SK-N-SH (cell line): Measurements from ENCODE around the gene PADI4. TPM values are rescaled to one million over a fixed set of nuclear protein-coding genes. Genes with fewer than 3 reads are reported as not detected.

Experiments
- CTCF ChIA-PET: fragments of 300-600, 350-600 bp; formaldehyde crosslinking; extraction: SDS; loops from one replicate; lab custom pipeline; 2021; lab: Yijun Ruan, JAX
- POLR2A ChIA-PET: fragments of 350-600 bp; sonication (Branson Sonifier 250); formaldehyde crosslinking; extraction: SDS; loops from one replicate; lab custom pipeline; 2020; ENCODE audit warnings: antibody characterized with exemption, inconsistent platforms; lab: Yijun Ruan, JAX
- DNase-seq: peaks from one replicate; pipeline ENCODE4 v3.0.0; 2012
- H2AFZ ChIP-seq: fragments of 200-600 bp; sonication (generic); 2 replicates; pipeline ENCODE4 v1.8.1; 2016; ENCODE audit warnings: antibody characterized with exemption, mild to moderate bottlenecking, low read depth
- H3F3A ChIP-seq: fragments of 200-600 bp; sonication (generic); replicated peaks from 2 replicates; pipeline ENCODE3; 2016; ENCODE audit warnings: antibody characterized with exemption, mild to moderate bottlenecking; ENCODE audit not compliant: insufficient read depth
- H3K27ac ChIP-seq, 2 experiments: fragments of 200-500 bp in 1 of 2; fragments of 200-600 bp in 1 of 2; sonication (Bioruptor generic) in 1 of 2; sonication (generic), shearing (Covaris generic) in 1 of 2; 2 replicates each; pipeline versions ENCODE4 v1.5.1 to v1.6.1; 2014 to 2016; ENCODE audit warnings: low read depth in 2 of 2, inconsistent platforms in 1 of 2, low read length in 1 of 2, mild to moderate bottlenecking in 1 of 2, mixed read lengths in 1 of 2
- H3K27me3 ChIP-seq: fragments of 200-600 bp; sonication (generic), shearing (Covaris generic); 2 replicates; pipeline ENCODE4 v1.6.1; 2016; ENCODE audit warnings: mixed run types; ENCODE audit not compliant: insufficient read depth
- H3K36me3 ChIP-seq, 2 experiments: fragments of 200-500 bp in 1 of 2; fragments of 200-600 bp in 1 of 2; sonication (Bioruptor generic) in 1 of 2; sonication (generic) in 1 of 2; replicated peaks in 1 of 2; 2 replicates each; pipeline versions ENCODE3 to v1.5.1; 2014 to 2016; ENCODE audit warnings: low read length in 1 of 2, mild to moderate bottlenecking in 1 of 2; ENCODE audit not compliant: insufficient read depth in 2 of 2, control insufficient read depth in 1 of 2
- H3K4me1 ChIP-seq, 2 experiments: fragments of 200-500 bp in 1 of 2; fragments of 200-600 bp in 1 of 2; sonication (Bioruptor generic) in 1 of 2; sonication (generic), shearing (Covaris generic) in 1 of 2; 2 replicates each; pipeline versions ENCODE4 v1.5.1 to v1.6.1; 2014 to 2016; ENCODE audit warnings: low read depth in 1 of 2, low read length in 1 of 2, mixed run types in 1 of 2; ENCODE audit not compliant: insufficient read depth in 2 of 2, control insufficient read depth in 1 of 2
- H3K4me2 ChIP-seq: fragments of 200-600 bp; sonication (generic), shearing (Covaris generic); 2 replicates; pipeline ENCODE4 v1.6.1; 2017; ENCODE audit warnings: mixed run types
- H3K4me3 ChIP-seq, 2 experiments: fragments of 200-500 bp in 1 of 2; fragments of 200-600 bp in 1 of 2; sonication (Bioruptor generic) in 1 of 2; sonication (generic), shearing (Covaris generic) in 1 of 2; 2 replicates each; pipeline versions ENCODE4 v1.5.1 to v1.8.1; 2014 to 2016; ENCODE audit warnings: low read depth in 2 of 2, inconsistent platforms in 1 of 2, low read length in 1 of 2, mild to moderate bottlenecking in 1 of 2, mixed read lengths in 1 of 2, moderate library complexity in 1 of 2
- H3K79me2 ChIP-seq: fragments of 200-600 bp; sonication (generic); 2 replicates; pipeline ENCODE4 v1.8.1; 2017; ENCODE audit warnings: mild to moderate bottlenecking; ENCODE audit not compliant: insufficient read depth
- H3K9ac ChIP-seq: fragments of 200-600 bp; sonication (generic); 2 replicates; pipeline ENCODE4 v1.6.1; 2017; ENCODE audit warnings: mixed run types
- H3K9me2 ChIP-seq: fragments of 200-600 bp; sonication (generic); 2 replicates; pipeline ENCODE4 v1.6.1; 2017; ENCODE audit warnings: mixed run types
- H3K9me3 ChIP-seq: fragments of 200-600 bp; sonication (generic); 2 replicates; pipeline ENCODE4 v1.6.1; 2017; ENCODE audit warnings: mixed run types, mild to moderate bottlenecking, moderate library complexity
- H4K20me1 ChIP-seq: fragments of 200-600 bp; sonication (generic); 2 replicates; pipeline ENCODE4 v1.6.1; 2017; ENCODE audit warnings: mild to moderate bottlenecking, mixed run types; ENCODE audit not compliant: insufficient read depth
- EP300 ChIP-seq, 2 experiments: IDR thresholded peaks; 2 replicates each; pipeline versions ENCODE4 v1.4.0 to v1.6.1; 2012; ENCODE audit warnings: borderline replicate concordance in 1 of 2, low read depth in 1 of 2, low read length in 1 of 2
- FOSL2 ChIP-seq: IDR thresholded peaks from 2 replicates; pipeline ENCODE4 v1.4.0; 2012; ENCODE audit warnings: low read depth, mild to moderate bottlenecking, moderate library complexity, borderline replicate concordance
- FOXJ3 ChIP-seq: sonication (generic); formaldehyde crosslinking; IDR thresholded peaks from 2 replicates; pipeline ENCODE4 v1.5.1; 2020; ENCODE audit warnings: mild to moderate bottlenecking, missing genetic modification reagents
- FOXM1 ChIP-seq: IDR thresholded peaks from 2 replicates; pipeline ENCODE4 v1.4.0; 2012; ENCODE audit warnings: low read depth, mild to moderate bottlenecking
- GATA2 ChIP-seq: sonication (generic); formaldehyde crosslinking; IDR thresholded peaks from 2 replicates; pipeline ENCODE4 v1.5.0; 2020; ENCODE audit warnings: mild to moderate bottlenecking, missing genetic modification reagents
- JUND ChIP-seq: IDR thresholded peaks from 2 replicates; pipeline ENCODE4 v1.4.0; 2012
- MEF2A ChIP-seq: IDR thresholded peaks from 2 replicates; pipeline ENCODE4 v1.4.0; 2012; ENCODE audit warnings: low read depth, borderline replicate concordance
- NFIC ChIP-seq: IDR thresholded peaks from 2 replicates; pipeline ENCODE4 v1.4.0; 2012; ENCODE audit warnings: borderline replicate concordance
- POLR2AphosphoS5 ChIP-seq: IDR thresholded peaks from 2 replicates; pipeline ENCODE4 v1.6.1; 2012; ENCODE audit warnings: low read depth, low read length
- RAD21 ChIP-seq: IDR thresholded peaks from 2 replicates; pipeline ENCODE4 v1.6.1; 2012; ENCODE audit warnings: mild to moderate bottlenecking, low read length
- RXRA ChIP-seq: IDR thresholded peaks from 2 replicates; pipeline ENCODE4 v1.4.0; 2012; ENCODE audit warnings: low read depth, mild to moderate bottlenecking, borderline replicate concordance
- YY1 ChIP-seq: IDR thresholded peaks from 2 replicates; pipeline ENCODE4 v1.4.0; 2012; ENCODE audit warnings: low read depth, mild to moderate bottlenecking
- WGBS: methylation state at CpG from one replicate; pipeline ENCODE4 v1.1.6; 2017; ENCODE audit warnings: low lambda C conversion rate; 5-methylcytosine and 5-hydroxymethylcytosine counted together
- polyA plus RNA-seq, 3 experiments: library from polyadenylated mRNA; depleted of rRNA; stranded (reverse); fragments of >200 nt; gene quantifications; 2 replicates each; pipeline ENCODE4 v1.2.3, GENCODE V29; 2012
- TF ChIP-seq, protein P1 (sequence below): fragments of 200-600 bp; sonication (generic); IDR thresholded peaks from 2 replicates; pipeline ENCODE4 v1.6.1; 2017; ENCODE audit warnings: antibody characterized with exemption, mild to moderate bottlenecking, moderate library complexity
- TF ChIP-seq, protein P2 (sequence below): IDR thresholded peaks from 2 replicates; pipeline ENCODE4 v1.6.1; 2012; ENCODE audit warnings: mild to moderate bottlenecking, low read depth, low read length, moderate library complexity
- TF ChIP-seq, protein P3 (sequence below): fragments of 150-350 bp; IDR thresholded peaks from 2 replicates; pipeline ENCODE4 v1.6.1; 2016; ENCODE audit warnings: mild to moderate bottlenecking, low read depth, low read length
- TF ChIP-seq, protein P4 (sequence below): IDR thresholded peaks from 2 replicates; pipeline ENCODE4 v1.4.0; 2012; ENCODE audit warnings: low read depth
- TF ChIP-seq, protein P5 (sequence below): IDR thresholded peaks from 2 replicates; pipeline ENCODE4 v1.4.0; 2012; ENCODE audit warnings: low read depth, borderline replicate concordance
- TF ChIP-seq, protein P6 (sequence below): IDR thresholded peaks from 2 replicates; pipeline ENCODE4; 2012

Gene PADI4
- polyA plus RNA-seq, 1 of the 3 experiments (the other 2 are of a cell fraction) = not detected

DNA sequence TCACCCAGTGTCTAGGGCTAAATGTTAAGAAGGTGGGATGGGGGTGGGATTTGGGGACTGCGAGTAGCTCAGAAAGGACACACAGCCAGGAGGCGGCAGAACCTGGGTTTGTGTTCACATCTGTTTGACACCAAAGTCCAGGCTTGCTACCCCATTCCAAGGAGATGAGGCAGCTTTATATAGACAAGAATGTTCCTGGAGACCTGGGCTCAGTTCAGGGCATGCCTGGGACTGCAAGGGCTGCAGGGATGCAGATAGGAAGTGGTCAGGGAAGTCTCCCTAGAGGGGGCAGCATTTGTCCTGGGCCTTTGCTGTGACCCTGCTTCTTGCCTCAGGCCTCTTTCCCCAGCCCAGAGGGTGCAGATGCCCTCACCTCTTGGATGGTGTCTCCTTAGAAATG, 42.8 kb upstream of the PADI4 start:
- Histone ChIP-seq H3K79me2 (no peaks in the 10 kb centered on the region), H4K20me1 (no peaks in the 10 kb centered on the region), H3K27ac (no peak overlapping the region), H3K27me3 (no peaks in the 10 kb centered on the region), H3K9me2 (no peaks in the 10 kb centered on the region), H3K9me3 (no peaks in the 10 kb centered on the region), H3K4me3 (no peak overlapping the region), H3K36me3 (no peaks in the 10 kb centered on the region), H3K9ac (no peak overlapping the region), H3K4me2 (no peak overlapping the region), H3K4me1 (no peaks in the 10 kb centered on the region), H2AFZ (no peak overlapping the region), H3F3A (no peaks in the 10 kb centered on the region)
- ChIA-PET POLR2A (no interaction called here), CTCF (interaction anchor here (0.9 kb wide), 1 partner anchor 71 kb away, joined by 4 read pairs; no protein-coding TSS in a partner anchor)
- 58% methylated on average over 2 of the region's 2 CpGs for WGBS
- TF ChIP-seq MEF2A (no peak), FOSL2 (no peak), NFIC (no peak), FOXM1 (no peak), GATA2 (CRISPR knock-in tag) (no peak), RAD21 (no peak), POLR2AphosphoS5 (no peak), FOXJ3 (CRISPR knock-in tag) (no peak), JUND (no peak), RXRA (no peak), YY1 (no peak), EP300 (IDR thresholded peaks at IDR 0.05; ENCODE audit: borderline replicate concordance in 1 of 2, low read depth in 1 of 2, low read length in 1 of 2) (no peak)
- TF ChIP-seq, protein P1, sequence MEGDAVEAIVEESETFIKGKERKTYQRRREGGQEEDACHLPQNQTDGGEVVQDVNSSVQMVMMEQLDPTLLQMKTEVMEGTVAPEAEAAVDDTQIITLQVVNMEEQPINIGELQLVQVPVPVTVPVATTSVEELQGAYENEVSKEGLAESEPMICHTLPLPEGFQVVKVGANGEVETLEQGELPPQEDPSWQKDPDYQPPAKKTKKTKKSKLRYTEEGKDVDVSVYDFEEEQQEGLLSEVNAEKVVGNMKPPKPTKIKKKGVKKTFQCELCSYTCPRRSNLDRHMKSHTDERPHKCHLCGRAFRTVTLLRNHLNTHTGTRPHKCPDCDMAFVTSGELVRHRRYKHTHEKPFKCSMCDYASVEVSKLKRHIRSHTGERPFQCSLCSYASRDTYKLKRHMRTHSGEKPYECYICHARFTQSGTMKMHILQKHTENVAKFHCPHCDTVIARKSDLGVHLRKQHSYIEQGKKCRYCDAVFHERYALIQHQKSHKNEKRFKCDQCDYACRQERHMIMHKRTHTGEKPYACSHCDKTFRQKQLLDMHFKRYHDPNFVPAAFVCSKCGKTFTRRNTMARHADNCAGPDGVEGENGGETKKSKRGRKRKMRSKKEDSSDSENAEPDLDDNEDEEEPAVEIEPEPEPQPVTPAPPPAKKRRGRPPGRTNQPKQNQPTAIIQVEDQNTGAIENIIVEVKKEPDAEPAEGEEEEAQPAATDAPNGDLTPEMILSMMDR = no peak
- TF ChIP-seq, protein P2, sequence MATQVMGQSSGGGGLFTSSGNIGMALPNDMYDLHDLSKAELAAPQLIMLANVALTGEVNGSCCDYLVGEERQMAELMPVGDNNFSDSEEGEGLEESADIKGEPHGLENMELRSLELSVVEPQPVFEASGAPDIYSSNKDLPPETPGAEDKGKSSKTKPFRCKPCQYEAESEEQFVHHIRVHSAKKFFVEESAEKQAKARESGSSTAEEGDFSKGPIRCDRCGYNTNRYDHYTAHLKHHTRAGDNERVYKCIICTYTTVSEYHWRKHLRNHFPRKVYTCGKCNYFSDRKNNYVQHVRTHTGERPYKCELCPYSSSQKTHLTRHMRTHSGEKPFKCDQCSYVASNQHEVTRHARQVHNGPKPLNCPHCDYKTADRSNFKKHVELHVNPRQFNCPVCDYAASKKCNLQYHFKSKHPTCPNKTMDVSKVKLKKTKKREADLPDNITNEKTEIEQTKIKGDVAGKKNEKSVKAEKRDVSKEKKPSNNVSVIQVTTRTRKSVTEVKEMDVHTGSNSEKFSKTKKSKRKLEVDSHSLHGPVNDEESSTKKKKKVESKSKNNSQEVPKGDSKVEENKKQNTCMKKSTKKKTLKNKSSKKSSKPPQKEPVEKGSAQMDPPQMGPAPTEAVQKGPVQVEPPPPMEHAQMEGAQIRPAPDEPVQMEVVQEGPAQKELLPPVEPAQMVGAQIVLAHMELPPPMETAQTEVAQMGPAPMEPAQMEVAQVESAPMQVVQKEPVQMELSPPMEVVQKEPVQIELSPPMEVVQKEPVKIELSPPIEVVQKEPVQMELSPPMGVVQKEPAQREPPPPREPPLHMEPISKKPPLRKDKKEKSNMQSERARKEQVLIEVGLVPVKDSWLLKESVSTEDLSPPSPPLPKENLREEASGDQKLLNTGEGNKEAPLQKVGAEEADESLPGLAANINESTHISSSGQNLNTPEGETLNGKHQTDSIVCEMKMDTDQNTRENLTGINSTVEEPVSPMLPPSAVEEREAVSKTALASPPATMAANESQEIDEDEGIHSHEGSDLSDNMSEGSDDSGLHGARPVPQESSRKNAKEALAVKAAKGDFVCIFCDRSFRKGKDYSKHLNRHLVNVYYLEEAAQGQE = no peak
- TF ChIP-seq, protein P3, sequence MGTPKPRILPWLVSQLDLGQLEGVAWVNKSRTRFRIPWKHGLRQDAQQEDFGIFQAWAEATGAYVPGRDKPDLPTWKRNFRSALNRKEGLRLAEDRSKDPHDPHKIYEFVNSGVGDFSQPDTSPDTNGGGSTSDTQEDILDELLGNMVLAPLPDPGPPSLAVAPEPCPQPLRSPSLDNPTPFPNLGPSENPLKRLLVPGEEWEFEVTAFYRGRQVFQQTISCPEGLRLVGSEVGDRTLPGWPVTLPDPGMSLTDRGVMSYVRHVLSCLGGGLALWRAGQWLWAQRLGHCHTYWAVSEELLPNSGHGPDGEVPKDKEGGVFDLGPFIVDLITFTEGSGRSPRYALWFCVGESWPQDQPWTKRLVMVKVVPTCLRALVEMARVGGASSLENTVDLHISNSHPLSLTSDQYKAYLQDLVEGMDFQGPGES = no peak
- TF ChIP-seq, protein P4, sequence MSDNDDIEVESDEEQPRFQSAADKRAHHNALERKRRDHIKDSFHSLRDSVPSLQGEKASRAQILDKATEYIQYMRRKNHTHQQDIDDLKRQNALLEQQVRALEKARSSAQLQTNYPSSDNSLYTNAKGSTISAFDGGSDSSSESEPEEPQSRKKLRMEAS = no peak
- TF ChIP-seq, protein P5, sequence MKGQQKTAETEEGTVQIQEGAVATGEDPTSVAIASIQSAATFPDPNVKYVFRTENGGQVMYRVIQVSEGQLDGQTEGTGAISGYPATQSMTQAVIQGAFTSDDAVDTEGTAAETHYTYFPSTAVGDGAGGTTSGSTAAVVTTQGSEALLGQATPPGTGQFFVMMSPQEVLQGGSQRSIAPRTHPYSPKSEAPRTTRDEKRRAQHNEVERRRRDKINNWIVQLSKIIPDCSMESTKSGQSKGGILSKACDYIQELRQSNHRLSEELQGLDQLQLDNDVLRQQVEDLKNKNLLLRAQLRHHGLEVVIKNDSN = no peak
- TF ChIP-seq, protein P6, sequence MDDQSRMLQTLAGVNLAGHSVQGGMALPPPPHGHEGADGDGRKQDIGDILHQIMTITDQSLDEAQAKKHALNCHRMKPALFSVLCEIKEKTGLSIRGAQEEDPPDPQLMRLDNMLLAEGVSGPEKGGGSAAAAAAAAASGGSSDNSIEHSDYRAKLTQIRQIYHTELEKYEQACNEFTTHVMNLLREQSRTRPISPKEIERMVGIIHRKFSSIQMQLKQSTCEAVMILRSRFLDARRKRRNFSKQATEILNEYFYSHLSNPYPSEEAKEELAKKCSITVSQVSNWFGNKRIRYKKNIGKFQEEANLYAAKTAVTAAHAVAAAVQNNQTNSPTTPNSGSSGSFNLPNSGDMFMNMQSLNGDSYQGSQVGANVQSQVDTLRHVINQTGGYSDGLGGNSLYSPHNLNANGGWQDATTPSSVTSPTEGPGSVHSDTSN = no peak
- no peak for DNase-seq
